GM18519 (cell line): ENCODE measurements around the gene PTCHD4.

Experiments
- ATAC-seq: cut with Tn5 transposase; IDR thresholded peaks from one replicate; pipeline ENCODE4 v1.9.1; 2021; ENCODE audit warnings: mild to moderate bottlenecking, moderate library complexity; ENCODE audit not compliant: unreplicated experiment, low FRiP score

The PTCHD4 gene

DNA sequence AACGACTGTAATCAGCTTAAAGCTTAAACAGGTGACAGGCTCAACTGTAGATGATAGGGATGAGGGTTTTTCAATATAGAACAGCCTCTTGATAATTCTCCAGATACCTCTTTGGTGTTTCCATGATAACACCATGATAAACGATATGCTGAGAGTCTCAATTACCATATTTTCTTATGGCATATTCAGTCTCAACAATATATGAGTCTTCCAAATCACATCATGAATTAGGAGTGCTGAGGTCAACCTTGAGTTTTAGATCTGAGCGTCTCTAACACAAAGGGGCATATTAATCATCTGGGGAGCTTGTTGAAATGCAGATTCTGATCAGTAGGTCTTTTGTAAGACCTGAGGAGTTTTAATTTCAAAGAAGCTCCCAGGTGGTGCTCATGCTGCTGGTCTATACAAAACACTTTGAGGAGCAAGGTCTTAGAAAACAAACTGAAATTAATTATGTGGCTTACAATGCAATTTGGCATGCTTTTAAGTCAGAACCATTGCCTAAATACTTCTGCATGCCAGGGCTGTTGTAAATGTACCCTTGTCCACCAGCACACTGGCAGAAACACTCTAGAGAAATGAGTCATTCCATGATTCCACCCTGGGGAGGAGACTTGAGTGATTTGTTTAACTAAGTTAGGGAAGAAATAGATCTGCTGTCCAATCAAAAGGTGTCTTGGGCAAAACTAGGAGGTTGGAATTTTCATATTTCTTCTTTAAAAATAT lies 49.6 kb downstream of the PTCHD4 start:
- ATAC-seq = no peak
